SK-N-SH (cell line): ENCODE measurements around the gene SMIM5. TPM values are rescaled to one million over a fixed set of nuclear protein-coding genes. Genes with fewer than 3 reads are reported as not detected.

Experiments used
- CTCF ChIA-PET: fragments of 300-600, 350-600 bp; formaldehyde crosslinking; extraction: SDS; loops from one replicate; lab custom pipeline; 2021; lab: Yijun Ruan, JAX
- POLR2A ChIA-PET: fragments of 350-600 bp; sonication (Branson Sonifier 250); formaldehyde crosslinking; extraction: SDS; loops from one replicate; lab custom pipeline; 2020; ENCODE audit warnings: antibody characterized with exemption, inconsistent platforms; lab: Yijun Ruan, JAX
- DNase-seq: peaks from one replicate; pipeline ENCODE4 v3.0.0; 2012
- H2AFZ ChIP-seq: fragments of 200-600 bp; sonication (generic); 2 replicates; pipeline ENCODE4 v1.8.1; 2016; ENCODE audit warnings: antibody characterized with exemption, mild to moderate bottlenecking, low read depth
- H3F3A ChIP-seq: fragments of 200-600 bp; sonication (generic); replicated peaks from 2 replicates; pipeline ENCODE3; 2016; ENCODE audit warnings: antibody characterized with exemption, mild to moderate bottlenecking; ENCODE audit not compliant: insufficient read depth
- H3K27ac ChIP-seq, 2 experiments: fragments of 200-500 bp in 1 of 2; fragments of 200-600 bp in 1 of 2; sonication (Bioruptor generic) in 1 of 2; sonication (generic), shearing (Covaris generic) in 1 of 2; 2 replicates each; pipeline versions ENCODE4 v1.5.1 to v1.6.1; 2014 to 2016; ENCODE audit warnings: low read depth in 2 of 2, inconsistent platforms in 1 of 2, low read length in 1 of 2, mild to moderate bottlenecking in 1 of 2, mixed read lengths in 1 of 2
- H3K27me3 ChIP-seq: fragments of 200-600 bp; sonication (generic), shearing (Covaris generic); 2 replicates; pipeline ENCODE4 v1.6.1; 2016; ENCODE audit warnings: mixed run types; ENCODE audit not compliant: insufficient read depth
- H3K36me3 ChIP-seq, 2 experiments: fragments of 200-500 bp in 1 of 2; fragments of 200-600 bp in 1 of 2; sonication (Bioruptor generic) in 1 of 2; sonication (generic) in 1 of 2; replicated peaks in 1 of 2; 2 replicates each; pipeline versions ENCODE3 to v1.5.1; 2014 to 2016; ENCODE audit warnings: low read length in 1 of 2, mild to moderate bottlenecking in 1 of 2; ENCODE audit not compliant: insufficient read depth in 2 of 2, control insufficient read depth in 1 of 2
- H3K4me1 ChIP-seq, 2 experiments: fragments of 200-500 bp in 1 of 2; fragments of 200-600 bp in 1 of 2; sonication (Bioruptor generic) in 1 of 2; sonication (generic), shearing (Covaris generic) in 1 of 2; 2 replicates each; pipeline versions ENCODE4 v1.5.1 to v1.6.1; 2014 to 2016; ENCODE audit warnings: low read depth in 1 of 2, low read length in 1 of 2, mixed run types in 1 of 2; ENCODE audit not compliant: insufficient read depth in 2 of 2, control insufficient read depth in 1 of 2
- H3K4me2 ChIP-seq: fragments of 200-600 bp; sonication (generic), shearing (Covaris generic); 2 replicates; pipeline ENCODE4 v1.6.1; 2017; ENCODE audit warnings: mixed run types
- H3K4me3 ChIP-seq, 2 experiments: fragments of 200-500 bp in 1 of 2; fragments of 200-600 bp in 1 of 2; sonication (Bioruptor generic) in 1 of 2; sonication (generic), shearing (Covaris generic) in 1 of 2; 2 replicates each; pipeline versions ENCODE4 v1.5.1 to v1.8.1; 2014 to 2016; ENCODE audit warnings: low read depth in 2 of 2, inconsistent platforms in 1 of 2, low read length in 1 of 2, mild to moderate bottlenecking in 1 of 2, mixed read lengths in 1 of 2, moderate library complexity in 1 of 2
- H3K79me2 ChIP-seq: fragments of 200-600 bp; sonication (generic); 2 replicates; pipeline ENCODE4 v1.8.1; 2017; ENCODE audit warnings: mild to moderate bottlenecking; ENCODE audit not compliant: insufficient read depth
- H3K9ac ChIP-seq: fragments of 200-600 bp; sonication (generic); 2 replicates; pipeline ENCODE4 v1.6.1; 2017; ENCODE audit warnings: mixed run types
- H3K9me2 ChIP-seq: fragments of 200-600 bp; sonication (generic); 2 replicates; pipeline ENCODE4 v1.6.1; 2017; ENCODE audit warnings: mixed run types
- H3K9me3 ChIP-seq: fragments of 200-600 bp; sonication (generic); 2 replicates; pipeline ENCODE4 v1.6.1; 2017; ENCODE audit warnings: mixed run types, mild to moderate bottlenecking, moderate library complexity
- H4K20me1 ChIP-seq: fragments of 200-600 bp; sonication (generic); 2 replicates; pipeline ENCODE4 v1.6.1; 2017; ENCODE audit warnings: mild to moderate bottlenecking, mixed run types; ENCODE audit not compliant: insufficient read depth
- FOSL2 ChIP-seq: IDR thresholded peaks from 2 replicates; pipeline ENCODE4 v1.4.0; 2012; ENCODE audit warnings: low read depth, mild to moderate bottlenecking, moderate library complexity, borderline replicate concordance
- GABPA ChIP-seq: IDR thresholded peaks from 2 replicates; pipeline ENCODE4 v1.4.0; 2012; ENCODE audit warnings: low read depth, mild to moderate bottlenecking
- GATA2 ChIP-seq: sonication (generic); formaldehyde crosslinking; IDR thresholded peaks from 2 replicates; pipeline ENCODE4 v1.5.0; 2020; ENCODE audit warnings: mild to moderate bottlenecking, missing genetic modification reagents
- MXI1 ChIP-seq: IDR thresholded peaks from 2 replicates; pipeline ENCODE4 v1.6.1; 2012; ENCODE audit warnings: mild to moderate bottlenecking, low read depth, low read length, improper control_type of control experiment
- NRF1 ChIP-seq: IDR thresholded peaks from 2 replicates; pipeline ENCODE4 v1.6.1; 2012; ENCODE audit warnings: low read depth, mild to moderate bottlenecking, low read length
- RFX5 ChIP-seq: IDR thresholded peaks from 2 replicates; pipeline ENCODE4 v1.6.1; 2012; ENCODE audit warnings: mild to moderate bottlenecking, improper control_type of control experiment, low read length
- RXRA ChIP-seq: IDR thresholded peaks from 2 replicates; pipeline ENCODE4 v1.4.0; 2012; ENCODE audit warnings: low read depth, mild to moderate bottlenecking, borderline replicate concordance
- SIN3A ChIP-seq: IDR thresholded peaks from 2 replicates; pipeline ENCODE4 v1.6.1; 2012; ENCODE audit warnings: low read depth, mild to moderate bottlenecking, low read length, moderate library complexity, borderline replicate concordance
- TAF1 ChIP-seq: IDR thresholded peaks from 2 replicates; pipeline ENCODE4 v1.6.1; 2012; ENCODE audit warnings: low read depth, mild to moderate bottlenecking, low read length, moderate library complexity, borderline replicate concordance
- YY1 ChIP-seq: IDR thresholded peaks from 2 replicates; pipeline ENCODE4 v1.4.0; 2012; ENCODE audit warnings: low read depth, mild to moderate bottlenecking
- WGBS: methylation state at CpG from one replicate; pipeline ENCODE4 v1.1.6; 2017; ENCODE audit warnings: low lambda C conversion rate; 5-methylcytosine and 5-hydroxymethylcytosine counted together
- polyA plus RNA-seq, 3 experiments: library from polyadenylated mRNA; depleted of rRNA; stranded (reverse); fragments of >200 nt; gene quantifications; 2 replicates each; pipeline ENCODE4 v1.2.3, GENCODE V29; 2012
- TF ChIP-seq, protein P1 (sequence below): fragments of 150-350 bp; IDR thresholded peaks from 2 replicates; pipeline ENCODE4 v1.6.1; 2016; ENCODE audit warnings: mild to moderate bottlenecking, low read depth, low read length
- TF ChIP-seq, protein P2 (sequence below): IDR thresholded peaks from 2 replicates; pipeline ENCODE4 v1.4.0; 2012; ENCODE audit warnings: low read depth, borderline replicate concordance
- TF ChIP-seq, protein P3 (sequence below): fragments of 150-350 bp; IDR thresholded peaks from 2 replicates; pipeline ENCODE4 v1.6.1; 2017; ENCODE audit warnings: antibody characterized with exemption, low read length, low read depth, borderline replicate concordance
- TF ChIP-seq, protein P4 (sequence below): IDR thresholded peaks from 2 replicates; pipeline ENCODE4 v1.4.0; 2012; ENCODE audit warnings: low read depth, borderline replicate concordance
- TF ChIP-seq, protein P5 (sequence below): IDR thresholded peaks from 2 replicates; pipeline ENCODE4 v1.6.1; 2012; ENCODE audit warnings: mild to moderate bottlenecking, low read depth, low read length, moderate library complexity

Gene SMIM5
- polyA plus RNA-seq, 1 of the 3 experiments (the other 2 are of a cell fraction) = 0.02 TPM

DNA sequence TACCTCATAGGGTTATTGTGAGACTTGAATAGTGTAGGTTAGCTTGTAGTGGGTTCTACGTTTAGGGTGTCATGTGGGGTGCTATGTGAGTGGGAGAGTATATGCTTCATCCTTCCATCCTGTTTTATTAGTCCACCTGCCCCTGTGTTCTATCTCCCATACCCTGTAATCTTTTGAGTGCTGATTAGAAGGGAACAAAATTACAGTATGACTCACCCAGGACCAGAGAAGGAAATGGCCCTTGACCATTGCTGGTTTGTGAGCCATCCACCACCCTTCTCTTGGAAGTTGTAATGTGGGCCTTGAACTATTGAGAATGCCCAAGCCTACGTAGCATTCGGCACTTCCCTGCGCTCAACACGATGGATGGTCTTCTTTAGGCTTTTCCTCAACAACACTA, 51.0 kb downstream of the SMIM5 start:
- Histone ChIP-seq H2AFZ (no peak overlapping the region), H3K9me2 (no peaks in the 10 kb centered on the region), H3K27ac (peak overlapping the region; percentile 59 to 69), H3K79me2 (peaks cover 91% of the 10 kb centered on the region), H3K9ac (no peak overlapping the region), H3K4me3 (no peak overlapping the region), H3K4me1 (peaks cover 6 to 49% of the 10 kb centered on the region in 2 experiments; a peak in 3 of 4 replicates), H3K27me3 (no peaks in the 10 kb centered on the region), H3K9me3 (no peaks in the 10 kb centered on the region), H3F3A (peaks cover 36% of the 10 kb centered on the region), H3K36me3 (peaks cover 9 to 24% of the 10 kb centered on the region in 2 experiments), H3K4me2 (peak overlapping the region; percentile 55; the same call in 1 of the 2 replicates), H4K20me1 (peaks cover 12% of the 10 kb centered on the region; the same call in 1 of the 2 replicates)
- ChIA-PET POLR2A (interaction anchor here (1.2 kb wide), 1 partner anchor 10 kb away, joined by 5 read pairs; no protein-coding TSS in a partner anchor), CTCF (interaction anchor here (0.8 to 5.2 kb wide), 7 partner anchors 9 to 70 kb away, joined by 3 to 50 read pairs (median 16); partner anchors contain the start of gene SMIM5)
- no peak for DNase-seq
- 94% methylated on average over 5 of the region's 5 CpGs for WGBS
- TF ChIP-seq, protein P1, sequence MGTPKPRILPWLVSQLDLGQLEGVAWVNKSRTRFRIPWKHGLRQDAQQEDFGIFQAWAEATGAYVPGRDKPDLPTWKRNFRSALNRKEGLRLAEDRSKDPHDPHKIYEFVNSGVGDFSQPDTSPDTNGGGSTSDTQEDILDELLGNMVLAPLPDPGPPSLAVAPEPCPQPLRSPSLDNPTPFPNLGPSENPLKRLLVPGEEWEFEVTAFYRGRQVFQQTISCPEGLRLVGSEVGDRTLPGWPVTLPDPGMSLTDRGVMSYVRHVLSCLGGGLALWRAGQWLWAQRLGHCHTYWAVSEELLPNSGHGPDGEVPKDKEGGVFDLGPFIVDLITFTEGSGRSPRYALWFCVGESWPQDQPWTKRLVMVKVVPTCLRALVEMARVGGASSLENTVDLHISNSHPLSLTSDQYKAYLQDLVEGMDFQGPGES = no peak
- TF ChIP-seq NRF1 (no peak), GABPA (no peak), MXI1 (no peak), FOSL2 (no peak), YY1 (no peak), RXRA (no peak), GATA2 (CRISPR knock-in tag) (no peak), SIN3A (no peak), RFX5 (no peak), TAF1 (no peak)
- TF ChIP-seq, protein P2, sequence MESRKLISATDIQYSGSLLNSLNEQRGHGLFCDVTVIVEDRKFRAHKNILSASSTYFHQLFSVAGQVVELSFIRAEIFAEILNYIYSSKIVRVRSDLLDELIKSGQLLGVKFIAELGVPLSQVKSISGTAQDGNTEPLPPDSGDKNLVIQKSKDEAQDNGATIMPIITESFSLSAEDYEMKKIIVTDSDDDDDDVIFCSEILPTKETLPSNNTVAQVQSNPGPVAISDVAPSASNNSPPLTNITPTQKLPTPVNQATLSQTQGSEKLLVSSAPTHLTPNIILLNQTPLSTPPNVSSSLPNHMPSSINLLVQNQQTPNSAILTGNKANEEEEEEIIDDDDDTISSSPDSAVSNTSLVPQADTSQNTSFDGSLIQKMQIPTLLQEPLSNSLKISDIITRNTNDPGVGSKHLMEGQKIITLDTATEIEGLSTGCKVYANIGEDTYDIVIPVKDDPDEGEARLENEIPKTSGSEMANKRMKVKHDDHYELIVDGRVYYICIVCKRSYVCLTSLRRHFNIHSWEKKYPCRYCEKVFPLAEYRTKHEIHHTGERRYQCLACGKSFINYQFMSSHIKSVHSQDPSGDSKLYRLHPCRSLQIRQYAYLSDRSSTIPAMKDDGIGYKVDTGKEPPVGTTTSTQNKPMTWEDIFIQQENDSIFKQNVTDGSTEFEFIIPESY = no peak
- TF ChIP-seq, protein P3, sequence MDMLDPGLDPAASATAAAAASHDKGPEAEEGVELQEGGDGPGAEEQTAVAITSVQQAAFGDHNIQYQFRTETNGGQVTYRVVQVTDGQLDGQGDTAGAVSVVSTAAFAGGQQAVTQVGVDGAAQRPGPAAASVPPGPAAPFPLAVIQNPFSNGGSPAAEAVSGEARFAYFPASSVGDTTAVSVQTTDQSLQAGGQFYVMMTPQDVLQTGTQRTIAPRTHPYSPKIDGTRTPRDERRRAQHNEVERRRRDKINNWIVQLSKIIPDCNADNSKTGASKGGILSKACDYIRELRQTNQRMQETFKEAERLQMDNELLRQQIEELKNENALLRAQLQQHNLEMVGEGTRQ = no peak
- TF ChIP-seq, protein P4, sequence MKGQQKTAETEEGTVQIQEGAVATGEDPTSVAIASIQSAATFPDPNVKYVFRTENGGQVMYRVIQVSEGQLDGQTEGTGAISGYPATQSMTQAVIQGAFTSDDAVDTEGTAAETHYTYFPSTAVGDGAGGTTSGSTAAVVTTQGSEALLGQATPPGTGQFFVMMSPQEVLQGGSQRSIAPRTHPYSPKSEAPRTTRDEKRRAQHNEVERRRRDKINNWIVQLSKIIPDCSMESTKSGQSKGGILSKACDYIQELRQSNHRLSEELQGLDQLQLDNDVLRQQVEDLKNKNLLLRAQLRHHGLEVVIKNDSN = no peak
- TF ChIP-seq, protein P5, sequence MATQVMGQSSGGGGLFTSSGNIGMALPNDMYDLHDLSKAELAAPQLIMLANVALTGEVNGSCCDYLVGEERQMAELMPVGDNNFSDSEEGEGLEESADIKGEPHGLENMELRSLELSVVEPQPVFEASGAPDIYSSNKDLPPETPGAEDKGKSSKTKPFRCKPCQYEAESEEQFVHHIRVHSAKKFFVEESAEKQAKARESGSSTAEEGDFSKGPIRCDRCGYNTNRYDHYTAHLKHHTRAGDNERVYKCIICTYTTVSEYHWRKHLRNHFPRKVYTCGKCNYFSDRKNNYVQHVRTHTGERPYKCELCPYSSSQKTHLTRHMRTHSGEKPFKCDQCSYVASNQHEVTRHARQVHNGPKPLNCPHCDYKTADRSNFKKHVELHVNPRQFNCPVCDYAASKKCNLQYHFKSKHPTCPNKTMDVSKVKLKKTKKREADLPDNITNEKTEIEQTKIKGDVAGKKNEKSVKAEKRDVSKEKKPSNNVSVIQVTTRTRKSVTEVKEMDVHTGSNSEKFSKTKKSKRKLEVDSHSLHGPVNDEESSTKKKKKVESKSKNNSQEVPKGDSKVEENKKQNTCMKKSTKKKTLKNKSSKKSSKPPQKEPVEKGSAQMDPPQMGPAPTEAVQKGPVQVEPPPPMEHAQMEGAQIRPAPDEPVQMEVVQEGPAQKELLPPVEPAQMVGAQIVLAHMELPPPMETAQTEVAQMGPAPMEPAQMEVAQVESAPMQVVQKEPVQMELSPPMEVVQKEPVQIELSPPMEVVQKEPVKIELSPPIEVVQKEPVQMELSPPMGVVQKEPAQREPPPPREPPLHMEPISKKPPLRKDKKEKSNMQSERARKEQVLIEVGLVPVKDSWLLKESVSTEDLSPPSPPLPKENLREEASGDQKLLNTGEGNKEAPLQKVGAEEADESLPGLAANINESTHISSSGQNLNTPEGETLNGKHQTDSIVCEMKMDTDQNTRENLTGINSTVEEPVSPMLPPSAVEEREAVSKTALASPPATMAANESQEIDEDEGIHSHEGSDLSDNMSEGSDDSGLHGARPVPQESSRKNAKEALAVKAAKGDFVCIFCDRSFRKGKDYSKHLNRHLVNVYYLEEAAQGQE = no peak
